T47D (cell line): ENCODE measurements around the gene FXYD1.

ENCODE experiments used
- DNase-seq, 2 experiments: peaks; one replicate each; pipeline versions ENCODE4 v3.0.0 to v3.0.0-alpha.2; 2011 to 2012; ENCODE audit warnings: low read depth in 1 of 2, low spot score in 1 of 2
- JUND ChIP-seq: IDR thresholded peaks from 2 replicates; pipeline ENCODE4 v1.6.1; 2012; ENCODE audit warnings: low read depth
- in situ Hi-C: cut with HindIII; loops from 2 replicates; pipeline ENCODE4 v1.10.0; 2016; ENCODE audit warnings: low sequenced_read_pairs, low pct_unique_long_range_greater_than_20kb

Gene FXYD1

DNA sequence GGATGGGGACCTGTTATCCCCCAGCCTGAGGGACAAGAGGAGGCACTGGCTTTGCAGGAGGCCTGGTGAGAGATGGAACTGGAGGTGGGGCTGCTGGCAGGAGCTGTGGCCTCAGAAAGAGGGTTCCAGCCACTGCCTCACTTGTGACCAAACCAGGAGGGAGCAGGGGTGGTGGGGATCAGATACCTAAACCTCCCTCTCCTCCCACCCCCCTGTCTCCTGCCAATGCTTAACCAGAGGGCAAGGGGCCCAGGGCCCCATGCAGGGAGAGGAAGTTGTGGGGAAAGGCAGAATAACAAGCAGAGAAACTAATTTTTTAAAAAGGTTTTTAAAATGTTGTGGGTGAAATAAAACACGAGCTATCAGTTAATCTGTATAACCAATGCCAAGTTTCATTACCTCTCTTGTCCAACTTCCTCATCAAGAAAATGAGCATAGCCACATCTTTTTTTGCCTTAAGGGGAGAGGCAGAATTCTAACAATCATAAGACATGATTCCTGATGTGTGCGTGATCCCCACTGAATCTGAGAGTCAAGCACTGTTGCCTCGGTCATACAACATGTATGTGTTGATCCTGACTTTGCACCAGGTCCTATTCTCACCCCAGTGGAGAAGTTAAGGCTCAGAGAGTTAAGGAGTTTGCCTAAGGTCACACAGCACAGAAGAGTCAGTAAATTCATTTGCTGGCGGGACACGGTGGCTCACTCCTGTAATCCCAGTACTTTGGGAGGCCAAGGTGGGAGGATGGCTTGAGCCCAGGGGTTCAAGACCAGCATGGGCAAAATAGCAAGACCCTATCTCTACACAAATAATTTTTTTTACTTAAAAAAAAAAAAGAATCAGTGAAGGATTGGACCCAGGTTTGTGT is 28.9 kb downstream of the FXYD1 start:
- in situ Hi-C loops: no loop called here
- TF ChIP-seq JUND: no peak
- DNase-seq: no peak

DNA sequence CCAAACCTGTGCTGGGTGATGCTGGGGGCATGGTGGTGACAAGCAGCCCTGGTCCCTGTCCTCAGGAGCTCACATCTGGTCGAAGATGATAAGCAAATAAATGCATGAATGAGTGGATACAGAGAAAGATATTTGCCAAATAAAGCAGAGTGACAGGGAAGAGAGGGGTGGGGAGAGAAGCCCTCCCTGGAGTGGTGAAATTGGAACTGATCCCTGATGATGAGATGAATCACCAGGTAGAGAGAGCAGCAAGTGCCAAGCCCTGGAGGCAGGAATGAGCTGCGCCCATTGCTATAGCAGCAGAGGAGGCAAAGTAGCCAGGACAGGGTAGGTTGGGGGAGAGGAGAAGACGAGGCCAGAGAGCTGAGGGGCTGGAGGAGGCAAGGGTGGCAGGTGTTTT is 29.6 kb downstream of the FXYD1 start:
- TF ChIP-seq JUND: no peak
- peak in 1 of 2 experiments; percentile 65 for DNase-seq

DNA sequence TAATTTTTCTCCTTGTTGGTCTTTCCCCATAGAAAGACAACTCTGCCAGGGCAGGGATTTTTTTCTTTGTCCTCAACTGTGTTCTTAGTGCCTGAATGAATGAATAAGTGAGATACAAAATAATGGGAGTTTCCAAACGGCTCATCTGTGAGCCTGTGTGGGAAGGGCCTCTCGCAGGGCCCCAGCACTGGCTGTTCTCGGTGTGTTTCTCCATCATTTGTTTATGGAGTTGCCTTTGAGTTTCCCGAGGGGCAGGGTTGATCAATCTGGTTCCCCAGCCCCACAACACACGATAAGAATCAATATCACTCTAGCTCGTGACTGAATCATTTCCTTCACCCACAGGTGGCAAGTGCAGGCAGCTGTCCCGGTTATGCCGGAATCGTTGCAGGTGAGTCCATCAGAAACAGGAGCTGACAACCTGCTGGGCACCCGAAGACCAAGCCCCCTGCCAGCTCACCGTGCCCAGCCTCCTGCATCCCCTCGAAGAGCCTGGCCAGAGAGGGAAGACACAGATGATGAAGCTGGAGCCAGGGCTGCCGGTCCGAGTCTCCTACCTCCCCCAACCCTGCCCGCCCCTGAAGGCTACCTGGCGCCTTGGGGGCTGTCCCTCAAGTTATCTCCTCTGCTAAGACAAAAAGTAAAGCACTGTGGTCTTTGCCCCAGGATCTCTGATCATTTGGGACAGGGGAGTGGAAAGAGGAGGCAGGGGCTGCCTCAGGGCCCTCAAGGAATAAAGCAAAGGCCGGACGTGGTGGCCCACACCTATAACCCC is 30.8 kb downstream of the FXYD1 start:
- in situ Hi-C loops: no loop called here
- no peak for DNase-seq
- no peak for TF ChIP-seq JUND

More for the DNA sequence above, 29.6 kb downstream of the FXYD1 start:
- in situ Hi-C loops: no loop called here

DNA sequence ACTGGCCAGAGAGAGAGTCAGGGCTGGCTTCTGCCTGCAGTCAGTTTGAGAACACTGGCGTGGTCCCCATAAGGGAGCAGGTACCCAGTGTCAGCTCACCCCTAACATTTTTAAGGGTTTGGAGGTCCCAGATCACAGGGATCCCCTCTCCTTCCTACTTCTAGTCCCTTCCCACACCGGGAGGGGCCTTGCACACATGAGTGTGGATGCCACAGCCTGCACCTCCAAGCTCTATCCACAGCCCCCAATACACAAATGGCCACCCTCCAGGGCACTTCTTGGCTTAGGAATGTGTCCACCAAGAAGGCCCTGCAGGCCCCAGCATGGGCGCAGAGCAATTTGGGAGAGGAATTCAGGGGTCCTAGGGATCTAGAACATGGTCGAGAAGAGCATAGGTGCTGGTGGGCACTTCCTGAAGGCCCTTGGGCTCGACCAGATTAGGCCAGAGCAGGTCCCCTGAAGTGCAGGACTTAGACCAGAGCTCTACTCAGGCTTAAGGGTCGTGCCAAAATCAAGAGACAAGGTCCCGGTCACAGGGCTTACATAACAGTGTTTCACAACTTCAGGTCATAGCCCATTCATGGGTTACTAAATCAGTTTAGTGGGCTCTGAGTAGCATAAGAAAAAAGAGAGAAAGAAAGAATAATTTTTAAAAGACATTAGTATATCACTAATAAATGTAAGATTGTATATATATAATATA is 31.9 kb downstream of the FXYD1 start:
- in situ Hi-C loops: no loop called here
- no peak for TF ChIP-seq JUND
- DNase-seq: no peak

DNA sequence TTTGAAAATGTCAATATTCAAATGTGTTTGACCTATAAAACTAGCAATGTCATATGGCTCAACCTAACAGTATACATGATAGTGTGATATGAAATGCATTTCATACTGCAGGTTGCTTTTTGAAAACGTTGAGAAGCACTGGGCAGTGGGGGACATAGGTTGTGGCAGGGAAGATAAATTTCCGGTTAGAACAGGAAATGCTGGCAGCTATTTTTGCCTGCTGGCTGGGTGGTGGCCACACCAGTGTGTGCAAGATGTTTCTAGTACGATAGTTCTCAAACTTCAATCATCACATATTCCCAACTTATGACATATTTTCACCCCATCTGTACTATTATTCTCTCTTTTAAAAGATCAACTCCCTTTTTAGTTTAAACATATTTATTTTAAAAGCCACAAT is 33.1 kb downstream of the FXYD1 start:
- TF ChIP-seq JUND: no peak
- no peak for DNase-seq
- in situ Hi-C loops: no loop called here

DNA sequence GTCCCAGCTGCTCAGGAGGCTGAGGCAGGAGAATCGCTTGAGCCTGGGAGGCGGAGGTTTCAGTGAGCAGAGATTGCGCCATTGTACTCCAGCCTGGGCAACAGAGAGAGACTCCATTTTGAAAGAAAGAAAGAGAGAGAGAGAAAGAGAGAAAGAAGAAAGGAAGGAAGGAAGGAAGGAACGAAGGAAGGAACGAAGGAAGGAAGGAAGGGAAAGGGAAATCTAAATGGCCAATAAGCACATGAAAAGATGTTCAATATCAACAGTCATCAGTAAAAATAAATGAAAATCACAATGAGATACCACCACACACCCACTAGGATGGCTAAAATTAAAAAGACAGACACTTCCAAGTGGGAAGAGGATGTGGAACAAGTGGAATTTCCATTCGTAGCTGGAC is 35.6 kb downstream of the FXYD1 start:
- DNase-seq: no peak
- in situ Hi-C loops: no loop called here
- TF ChIP-seq JUND: no peak

DNA sequence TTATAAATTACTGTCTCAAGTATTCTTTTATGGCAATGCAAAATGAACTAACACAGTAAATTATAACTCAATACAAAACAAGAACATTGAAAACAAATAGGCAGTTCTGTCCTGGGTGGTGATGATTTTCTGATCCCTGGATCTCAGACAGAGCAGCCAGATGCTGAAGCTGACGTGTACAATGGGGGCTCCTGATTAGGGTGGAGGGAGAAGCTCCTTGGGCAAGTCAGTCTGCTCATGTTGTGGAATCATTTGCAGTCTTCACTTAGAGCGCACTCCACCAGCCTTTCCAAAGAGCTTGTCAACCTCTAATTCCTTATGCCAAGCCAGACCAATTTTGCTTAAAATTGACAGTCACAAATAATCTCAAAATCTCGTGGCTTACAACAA is 37.6 kb downstream of the FXYD1 start:
- no peak for TF ChIP-seq JUND
- no peak for DNase-seq
- in situ Hi-C loops: no loop called here

DNA sequence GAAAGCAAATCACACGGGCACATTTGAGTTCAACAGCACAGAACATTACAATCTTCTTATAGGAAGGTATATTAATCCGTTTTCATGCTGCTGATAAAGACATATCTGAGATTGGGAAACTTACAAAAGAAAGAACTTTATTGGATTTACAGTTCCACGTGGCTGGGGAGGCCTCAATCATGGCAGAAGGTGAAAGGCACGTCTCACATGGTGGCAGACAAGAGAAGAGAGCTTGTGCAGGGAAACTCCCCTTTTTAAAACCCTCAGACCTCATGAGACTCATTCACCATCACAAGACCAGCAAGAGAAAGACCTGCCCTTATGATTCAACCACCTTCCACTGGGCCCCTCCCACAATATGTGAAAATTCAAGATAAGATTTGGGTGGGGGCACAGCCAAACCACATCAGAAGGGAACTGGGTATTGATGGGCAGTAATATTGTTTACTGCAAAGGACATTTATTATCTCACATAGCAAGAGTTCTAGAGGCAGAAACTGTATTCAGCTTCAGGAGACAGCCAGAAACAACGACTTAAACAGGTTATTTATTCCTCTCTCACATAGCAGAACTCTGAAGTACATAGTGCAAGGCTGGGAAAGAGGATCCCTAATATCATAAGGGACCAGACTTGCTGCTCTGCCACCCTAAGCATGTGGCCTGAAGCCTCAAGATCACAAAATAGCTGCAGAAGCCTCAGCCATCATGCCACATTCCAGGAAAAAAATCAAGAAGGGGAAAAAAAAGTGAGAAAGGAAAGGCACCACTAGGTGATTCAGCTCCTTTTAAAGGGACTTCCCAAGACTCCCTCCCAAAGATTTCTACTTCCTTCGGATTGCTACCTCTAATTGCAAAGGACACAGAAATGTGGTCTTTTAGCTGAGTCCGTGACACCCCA is 39.0 kb downstream of the FXYD1 start:
- TF ChIP-seq JUND: no peak
- no peak for DNase-seq
- in situ Hi-C loops: no loop called here

DNA sequence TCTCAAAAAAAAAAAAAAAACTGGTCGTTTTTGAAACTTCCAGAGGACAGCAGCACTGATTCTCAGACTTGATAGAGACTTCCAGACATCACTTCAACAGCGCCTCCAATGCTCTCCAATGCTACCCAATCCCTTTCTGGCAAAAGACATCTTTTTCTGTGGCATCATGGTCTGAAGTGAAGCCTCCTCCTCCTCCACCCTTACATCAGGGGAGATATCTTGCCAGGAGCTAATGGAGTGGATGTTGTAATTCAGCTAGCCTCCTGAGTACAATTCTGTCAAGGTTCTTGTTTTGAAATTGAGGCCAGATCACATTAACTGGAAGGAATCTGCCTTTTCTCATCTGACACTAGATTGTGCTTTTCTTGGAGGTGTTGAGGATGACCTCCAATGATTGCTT is 40.1 kb downstream of the FXYD1 start:
- TF ChIP-seq JUND: no peak
- no peak for DNase-seq
- in situ Hi-C loops: no loop called here

DNA sequence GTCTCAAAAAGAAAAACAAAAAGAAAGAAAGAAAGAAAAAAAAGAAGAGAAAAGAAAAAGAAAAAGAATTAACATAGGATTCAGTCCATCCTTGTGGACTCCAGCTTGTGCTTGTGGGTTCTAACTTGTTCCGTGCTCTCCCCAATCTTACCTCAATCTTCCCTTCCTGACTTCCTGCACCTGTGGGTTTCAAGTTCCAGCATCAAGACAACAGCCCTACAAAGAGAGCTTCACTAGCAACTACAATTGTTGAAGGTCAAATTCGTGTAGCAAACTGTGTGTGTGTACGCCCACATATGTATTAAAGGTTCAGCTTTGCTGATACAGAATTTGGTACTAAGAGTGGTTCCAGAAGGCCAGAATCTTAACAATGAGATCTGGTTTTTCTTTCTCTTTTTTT is 41.2 kb downstream of the FXYD1 start:
- no peak for DNase-seq
- in situ Hi-C loops: no loop called here
- no peak for TF ChIP-seq JUND

DNA sequence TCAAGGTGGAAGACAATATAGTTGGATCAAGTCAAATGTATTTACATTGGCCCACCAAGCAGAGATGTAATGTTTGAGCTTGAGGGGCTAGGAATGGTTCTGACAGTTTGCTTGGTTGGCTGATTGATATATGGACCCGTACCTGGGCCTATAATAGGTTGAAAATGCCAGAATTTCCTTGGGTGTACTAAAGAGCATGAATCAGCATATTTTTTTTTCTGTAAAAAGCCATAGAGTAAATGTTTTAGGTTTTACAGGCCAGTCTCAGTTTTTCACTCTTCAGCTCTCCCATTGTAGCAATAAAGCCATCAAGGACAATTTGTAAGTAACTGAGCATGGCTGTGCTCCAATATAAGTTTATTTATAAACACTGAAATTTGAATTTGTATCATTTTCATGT is 42.8 kb downstream of the FXYD1 start:
- TF ChIP-seq JUND: no peak
- in situ Hi-C loops: no loop called here
- no peak for DNase-seq

DNA sequence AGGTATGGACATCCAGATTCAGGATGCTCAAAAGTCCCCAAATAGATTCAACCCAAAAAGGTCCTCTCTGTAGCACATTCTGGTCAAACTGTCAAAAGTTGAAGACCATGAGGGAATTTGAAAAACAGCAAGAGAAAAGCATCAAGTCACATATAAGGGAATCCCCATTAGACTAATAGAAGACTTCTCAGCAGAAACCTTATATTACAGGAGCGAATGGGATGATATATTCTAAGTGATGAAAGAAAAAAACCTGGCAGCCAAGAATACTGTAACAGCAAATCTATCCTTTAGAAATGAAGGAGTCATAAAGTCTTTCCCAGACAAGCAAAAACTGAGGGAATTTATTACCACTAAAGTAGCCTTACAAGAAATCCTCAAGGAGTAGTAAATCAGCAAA is 45.6 kb downstream of the FXYD1 start:
- DNase-seq: no peak
- in situ Hi-C loops: no loop called here
- TF ChIP-seq JUND: no peak
